ENCODE measurements around the gene BRD1.
A peak's percentile ranks its signal among the peaks of the same experiment; 100 is the strongest.

The BRD1 gene

DNA sequence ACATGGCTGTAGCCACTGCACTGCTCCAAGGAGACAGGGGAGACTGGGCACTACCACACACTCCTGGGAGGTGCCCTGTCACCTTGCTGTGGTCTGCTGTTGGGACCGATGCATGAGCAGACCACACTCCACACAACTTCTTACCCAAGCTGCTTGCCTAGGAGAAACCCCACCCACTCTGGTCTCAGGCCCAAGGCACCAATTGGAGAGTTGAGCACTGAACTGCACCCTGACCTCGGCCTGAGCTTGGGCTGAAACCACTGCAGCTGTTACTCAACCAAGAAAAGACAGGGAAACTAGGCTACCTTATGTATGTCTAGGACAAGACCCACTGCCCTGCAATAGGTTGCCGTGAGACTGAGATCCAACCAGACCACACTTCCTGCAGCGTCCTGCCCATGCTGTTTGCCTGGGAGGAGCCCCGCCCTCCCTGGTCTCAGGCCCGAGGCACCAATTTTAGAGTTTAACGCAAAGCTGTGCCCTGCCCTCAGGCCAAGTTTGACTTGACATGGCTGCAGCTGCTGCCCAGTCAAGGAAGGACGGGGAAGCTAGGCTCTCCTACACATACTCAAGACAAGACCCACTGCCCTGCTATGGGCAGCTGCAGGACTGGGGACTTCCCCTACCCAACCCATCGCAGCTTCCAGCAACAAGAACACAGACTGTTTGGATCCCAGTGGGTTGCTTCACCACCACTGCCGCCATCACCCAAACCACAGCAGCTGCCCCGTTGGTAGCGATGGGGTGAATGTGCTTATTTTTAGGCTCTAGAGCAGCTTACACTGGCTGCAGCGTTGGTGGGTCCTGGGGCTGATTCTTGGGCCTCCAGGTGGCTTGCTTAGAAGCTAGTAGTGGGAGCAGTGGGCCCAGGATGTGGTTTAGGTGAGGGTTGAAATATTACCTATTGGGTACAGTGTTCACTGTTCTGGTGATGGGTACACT, 66.8 kb downstream of the BRD1 start:
- TF ChIP-seq YY1 (IDR thresholded peaks at IDR 0.05; ENCODE audit: low read depth), result no peak
- TF ChIP-seq, protein P1, sequence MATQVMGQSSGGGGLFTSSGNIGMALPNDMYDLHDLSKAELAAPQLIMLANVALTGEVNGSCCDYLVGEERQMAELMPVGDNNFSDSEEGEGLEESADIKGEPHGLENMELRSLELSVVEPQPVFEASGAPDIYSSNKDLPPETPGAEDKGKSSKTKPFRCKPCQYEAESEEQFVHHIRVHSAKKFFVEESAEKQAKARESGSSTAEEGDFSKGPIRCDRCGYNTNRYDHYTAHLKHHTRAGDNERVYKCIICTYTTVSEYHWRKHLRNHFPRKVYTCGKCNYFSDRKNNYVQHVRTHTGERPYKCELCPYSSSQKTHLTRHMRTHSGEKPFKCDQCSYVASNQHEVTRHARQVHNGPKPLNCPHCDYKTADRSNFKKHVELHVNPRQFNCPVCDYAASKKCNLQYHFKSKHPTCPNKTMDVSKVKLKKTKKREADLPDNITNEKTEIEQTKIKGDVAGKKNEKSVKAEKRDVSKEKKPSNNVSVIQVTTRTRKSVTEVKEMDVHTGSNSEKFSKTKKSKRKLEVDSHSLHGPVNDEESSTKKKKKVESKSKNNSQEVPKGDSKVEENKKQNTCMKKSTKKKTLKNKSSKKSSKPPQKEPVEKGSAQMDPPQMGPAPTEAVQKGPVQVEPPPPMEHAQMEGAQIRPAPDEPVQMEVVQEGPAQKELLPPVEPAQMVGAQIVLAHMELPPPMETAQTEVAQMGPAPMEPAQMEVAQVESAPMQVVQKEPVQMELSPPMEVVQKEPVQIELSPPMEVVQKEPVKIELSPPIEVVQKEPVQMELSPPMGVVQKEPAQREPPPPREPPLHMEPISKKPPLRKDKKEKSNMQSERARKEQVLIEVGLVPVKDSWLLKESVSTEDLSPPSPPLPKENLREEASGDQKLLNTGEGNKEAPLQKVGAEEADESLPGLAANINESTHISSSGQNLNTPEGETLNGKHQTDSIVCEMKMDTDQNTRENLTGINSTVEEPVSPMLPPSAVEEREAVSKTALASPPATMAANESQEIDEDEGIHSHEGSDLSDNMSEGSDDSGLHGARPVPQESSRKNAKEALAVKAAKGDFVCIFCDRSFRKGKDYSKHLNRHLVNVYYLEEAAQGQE (IDR thresholded peaks at IDR 0.05; ENCODE audit: low read depth), result no peak
- TF ChIP-seq EP300 (IDR thresholded peaks at IDR 0.05; ENCODE audit: borderline replicate concordance), result no peak
- no peak for TF ChIP-seq RAD21 (IDR thresholded peaks at IDR 0.05; ENCODE audit: low read depth)
- TF ChIP-seq NFIC (IDR thresholded peaks at IDR 0.05), result no peak
- no peak for TF ChIP-seq FOXM1 (IDR thresholded peaks at IDR 0.05; ENCODE audit: borderline replicate concordance, low read depth)

DNA sequence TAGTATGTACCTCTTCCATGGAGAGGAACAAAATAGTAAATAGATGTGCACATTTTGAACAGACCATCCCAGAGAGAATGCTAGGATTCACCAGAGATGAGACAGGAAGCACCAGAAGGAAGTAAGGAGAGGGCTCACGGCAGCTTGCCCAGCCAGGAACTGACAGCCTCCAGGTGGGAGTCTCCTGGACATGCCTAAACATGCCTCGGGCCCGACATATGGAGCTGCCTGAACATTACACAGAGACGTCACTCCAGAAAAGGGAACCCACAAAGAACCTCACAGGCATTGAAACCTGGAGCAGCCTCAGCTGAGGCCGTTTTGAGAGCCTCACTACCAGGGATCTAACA, 67.4 kb downstream of the BRD1 start:
- TF ChIP-seq TAF1 (IDR thresholded peaks at IDR 0.05; ENCODE audit: low read depth), result no peak
- TF ChIP-seq FOXM1 (IDR thresholded peaks at IDR 0.05; ENCODE audit: borderline replicate concordance, low read depth), result no peak
- no peak for TF ChIP-seq ZBTB7A (IDR thresholded peaks at IDR 0.05; ENCODE audit: low read depth)
- TF ChIP-seq, protein P2, sequence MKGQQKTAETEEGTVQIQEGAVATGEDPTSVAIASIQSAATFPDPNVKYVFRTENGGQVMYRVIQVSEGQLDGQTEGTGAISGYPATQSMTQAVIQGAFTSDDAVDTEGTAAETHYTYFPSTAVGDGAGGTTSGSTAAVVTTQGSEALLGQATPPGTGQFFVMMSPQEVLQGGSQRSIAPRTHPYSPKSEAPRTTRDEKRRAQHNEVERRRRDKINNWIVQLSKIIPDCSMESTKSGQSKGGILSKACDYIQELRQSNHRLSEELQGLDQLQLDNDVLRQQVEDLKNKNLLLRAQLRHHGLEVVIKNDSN (IDR thresholded peaks at IDR 0.05), result no peak
- TF ChIP-seq EGR1 (IDR thresholded peaks at IDR 0.05), result no peak
- no peak for TF ChIP-seq YY1 (IDR thresholded peaks at IDR 0.05; ENCODE audit: low read depth)
- TF ChIP-seq CEBPB (IDR thresholded peaks at IDR 0.05), result no peak
- TF ChIP-seq, protein P1 (IDR thresholded peaks at IDR 0.05; ENCODE audit: low read depth), result no peak
- TF ChIP-seq TEAD4 (IDR thresholded peaks at IDR 0.05), result no peak
- TF ChIP-seq CREB1 (IDR thresholded peaks at IDR 0.05; ENCODE audit: low read depth), result no peak
- no peak for TF ChIP-seq NFIC (IDR thresholded peaks at IDR 0.05)
- TF ChIP-seq, protein P3, sequence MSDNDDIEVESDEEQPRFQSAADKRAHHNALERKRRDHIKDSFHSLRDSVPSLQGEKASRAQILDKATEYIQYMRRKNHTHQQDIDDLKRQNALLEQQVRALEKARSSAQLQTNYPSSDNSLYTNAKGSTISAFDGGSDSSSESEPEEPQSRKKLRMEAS (IDR thresholded peaks at IDR 0.05), result no peak
- no peak for TF ChIP-seq RAD21 (IDR thresholded peaks at IDR 0.05; ENCODE audit: low read depth)
- no peak for TF ChIP-seq EP300 (IDR thresholded peaks at IDR 0.05; ENCODE audit: borderline replicate concordance)
- no peak for TF ChIP-seq TCF12 (IDR thresholded peaks at IDR 0.05; ENCODE audit: low read depth)

DNA sequence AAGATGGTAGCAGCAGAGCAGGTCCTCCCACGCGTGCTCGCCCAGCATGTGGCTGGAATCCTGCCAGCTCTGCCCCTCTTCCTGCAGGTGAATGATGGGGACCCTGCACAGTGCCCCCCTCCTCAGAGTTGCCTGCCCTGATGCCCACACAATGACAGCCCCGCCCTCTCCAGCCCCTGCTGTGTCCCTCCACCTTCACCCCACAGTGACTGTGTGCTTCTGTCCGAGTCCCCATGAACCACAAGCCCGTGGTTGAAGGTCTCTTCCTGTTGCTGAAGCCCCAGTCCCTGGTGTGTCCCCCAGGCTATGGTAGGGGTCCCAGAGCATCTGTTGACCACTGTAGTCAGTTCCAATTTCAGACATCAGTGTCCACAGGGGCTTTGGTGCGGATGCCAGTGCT, 71.0 kb downstream of the BRD1 start:
- no peak for TF ChIP-seq TEAD4 (IDR thresholded peaks at IDR 0.05)
- TF ChIP-seq EGR1 (IDR thresholded peaks at IDR 0.05), result no peak
- TF ChIP-seq, protein P2 (IDR thresholded peaks at IDR 0.05), result no peak
- TF ChIP-seq FOXM1 (IDR thresholded peaks at IDR 0.05; ENCODE audit: borderline replicate concordance, low read depth), result no peak
- TF ChIP-seq, protein P3 (IDR thresholded peaks at IDR 0.05), result no peak
- no peak for TF ChIP-seq ZBTB7A (IDR thresholded peaks at IDR 0.05; ENCODE audit: low read depth)
- TF ChIP-seq TCF12 (IDR thresholded peaks at IDR 0.05; ENCODE audit: low read depth), result no peak
- no peak for TF ChIP-seq EP300 (IDR thresholded peaks at IDR 0.05; ENCODE audit: borderline replicate concordance)
- TF ChIP-seq TAF1 (IDR thresholded peaks at IDR 0.05; ENCODE audit: low read depth), result no peak
- no peak for TF ChIP-seq CREB1 (IDR thresholded peaks at IDR 0.05; ENCODE audit: low read depth)

DNA sequence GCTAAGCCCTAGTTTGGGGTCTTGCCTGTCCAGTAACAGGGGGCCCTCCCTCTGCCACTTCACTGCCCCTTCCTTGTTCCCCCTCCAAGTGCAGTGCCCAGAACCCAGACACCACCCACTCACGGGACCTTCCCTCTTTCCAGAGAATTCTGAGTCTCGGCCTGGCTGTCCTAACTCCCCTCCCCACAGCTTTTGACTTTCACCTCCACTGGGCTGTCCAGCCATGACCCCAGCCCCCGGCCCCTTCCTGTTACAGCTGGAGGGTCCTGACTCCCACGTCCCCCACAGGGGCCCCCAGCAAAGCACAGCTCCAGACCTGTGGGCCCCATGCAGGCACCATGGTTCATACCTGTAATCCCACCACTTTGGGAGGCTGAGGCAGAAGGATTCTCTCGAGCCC, 71.5 kb downstream of the BRD1 start:
- TF ChIP-seq, protein P2 (IDR thresholded peaks at IDR 0.05), result no peak
- no peak for TF ChIP-seq FOXM1 (IDR thresholded peaks at IDR 0.05; ENCODE audit: borderline replicate concordance, low read depth)
- TF ChIP-seq, protein P1 (IDR thresholded peaks at IDR 0.05; ENCODE audit: low read depth), result 0 out of 2 replicates have a peak, but pooled peaks have one; percentile 1
